GM19397 (cell line): ENCODE data around the gene FRAS1.
"Not testable (repeated sequence)": the region's sequence is repeated elsewhere in the genome, so short reads cannot be mapped to it uniquely, and the experiment has no call there.

Experiments
- ATAC-seq: cut with Tn5 transposase; IDR thresholded peaks from one replicate; pipeline ENCODE4 v1.9.1; 2021; ENCODE audit warnings: mild to moderate bottlenecking, moderate library complexity; ENCODE audit not compliant: unreplicated experiment

Gene FRAS1

GRCh38 chr4:78312989-78313753 is 256.0 kb downstream of the FRAS1 start:
- ATAC-seq, result no peak

GRCh38 chr4:78313754-78314120 is 256.6 kb downstream of the FRAS1 start:
- no peak for ATAC-seq

- no peak for ATAC-seq
Measured at GRCh38 chr4:78318126-78318525, 261.0 kb downstream of the FRAS1 start.

- ATAC-seq, result no peak
Measured at GRCh38 chr4:78320349-78320935, 263.3 kb downstream of the FRAS1 start.

- ATAC-seq, result no peak
Measured at GRCh38 chr4:78322032-78322431, 264.9 kb downstream of the FRAS1 start.

GRCh38 chr4:78323439-78323838 is 266.3 kb downstream of the FRAS1 start:
- ATAC-seq, result no peak

- ATAC-seq, result no peak
Measured at GRCh38 chr4:78324625-78325024, 267.5 kb downstream of the FRAS1 start.

- ATAC-seq, result no peak
Measured at GRCh38 chr4:78325271-78326157, 268.4 kb downstream of the FRAS1 start.

GRCh38 chr4:78328591-78328990 is 271.5 kb downstream of the FRAS1 start:
- ATAC-seq, result not testable (repeated sequence)

- no peak for ATAC-seq
Measured at GRCh38 chr4:78331186-78331585, 274.1 kb downstream of the FRAS1 start.

- no peak for ATAC-seq
Measured at GRCh38 chr4:78331965-78332364, 274.8 kb downstream of the FRAS1 start.

GRCh38 chr4:78332976-78333375 is 275.9 kb downstream of the FRAS1 start:
- ATAC-seq, result no peak

GRCh38 chr4:78336093-78336943 is 279.2 kb downstream of the FRAS1 start:
- ATAC-seq, result no peak

- ATAC-seq, result no peak
Measured at GRCh38 chr4:78337244-78338020, 280.3 kb downstream of the FRAS1 start.

- ATAC-seq, result no peak
Measured at GRCh38 chr4:78342125-78342524, 285.0 kb downstream of the FRAS1 start.

- ATAC-seq, result no peak
Measured at GRCh38 chr4:78343682-78344081, 286.6 kb downstream of the FRAS1 start.

- ATAC-seq, result no peak
Measured at GRCh38 chr4:78345237-78345636, 288.1 kb downstream of the FRAS1 start.

GRCh38 chr4:78346222-78346621 is 289.1 kb downstream of the FRAS1 start:
- no peak for ATAC-seq

- no peak for ATAC-seq
Measured at GRCh38 chr4:78347527-78347926, 290.4 kb downstream of the FRAS1 start.

- no peak for ATAC-seq
Measured at GRCh38 chr4:78353921-78354320, 296.8 kb downstream of the FRAS1 start.
